HepG2 (cell line): Measurements from ENCODE around the gene C11orf71. TPM values are rescaled to one million over a fixed set of nuclear protein-coding genes. Genes with fewer than 3 reads are reported as not detected.

ENCODE experiments used
- AKAP8 ChIP-seq: sonication (generic); formaldehyde crosslinking; IDR thresholded peaks from 2 replicates; pipeline ENCODE4 v1.5.1; 2020; ENCODE audit warnings: mild to moderate bottlenecking, missing genetic modification reagents
- ATF4 ChIP-seq, 2 experiments: fragments of 450-650 bp in 1 of 2; sonication (generic) in 1 of 2; formaldehyde crosslinking; IDR thresholded peaks; 2 replicates each; pipeline versions ENCODE4 v1.5.0 to v1.8.0; 2020 to 2022; ENCODE audit warnings: mild to moderate bottlenecking in 1 of 2, missing genetic modification reagents in 1 of 2
- CBX1 ChIP-seq: IDR thresholded peaks from one replicate; pipeline ENCODE4 v1.6.1; 2016; ENCODE audit warnings: antibody characterized with exemption, low read depth
- CEBPB ChIP-seq: IDR thresholded peaks from 2 replicates; pipeline ENCODE4 v1.6.1; 2011; ENCODE audit warnings: low read depth, low read length, improper control_type of control experiment, borderline replicate concordance
- CENPT ChIP-seq: sonication (generic); formaldehyde crosslinking; IDR thresholded peaks from 2 replicates; pipeline ENCODE4 v1.8.0; 2022; ENCODE audit warnings: low read depth, mild to moderate bottlenecking, moderate library complexity, missing genetic modification reagents
- CHCHD3 ChIP-seq: sonication (generic); formaldehyde crosslinking; IDR thresholded peaks from 2 replicates; pipeline ENCODE4 v1.8.0; 2022; ENCODE audit warnings: mild to moderate bottlenecking, missing genetic modification reagents, moderate library complexity
- ELF1 ChIP-seq: sonication (generic); formaldehyde crosslinking; IDR thresholded peaks from 2 replicates; pipeline ENCODE4 v1.4.0; 2020; ENCODE audit warnings: missing genetic modification reagents
- LRRFIP1 ChIP-seq: sonication (generic); formaldehyde crosslinking; conservative IDR thresholded peaks from 2 replicates; pipeline ENCODE4 v1.4.0; 2020; ENCODE audit warnings: missing genetic modification reagents
- MAFG ChIP-seq: sonication (generic); formaldehyde crosslinking; IDR thresholded peaks from 2 replicates; pipeline ENCODE4 v1.5.1; 2020; ENCODE audit warnings: mild to moderate bottlenecking, missing genetic modification reagents
- PCBP1 ChIP-seq: fragments of 200-400 bp; formaldehyde crosslinking; IDR thresholded peaks from 2 replicates; pipeline ENCODE4 v1.6.1; 2017; ENCODE audit warnings: mild to moderate bottlenecking, low read depth, low read length, borderline replicate concordance
- PLRG1 ChIP-seq: fragments of 450-650 bp; conservative IDR thresholded peaks from 2 replicates; pipeline ENCODE4 v1.6.1; 2016
- POGZ ChIP-seq: sonication (generic); formaldehyde crosslinking; IDR thresholded peaks from 2 replicates; pipeline ENCODE4 v1.4.0; 2020; ENCODE audit warnings: mild to moderate bottlenecking, missing genetic modification reagents
- RBAK ChIP-seq: sonication (generic); formaldehyde crosslinking; IDR thresholded peaks from 2 replicates; pipeline ENCODE4 v1.5.1; 2020; ENCODE audit warnings: mild to moderate bottlenecking, missing genetic modification reagents
- XRCC5 ChIP-seq: fragments of 200-400 bp; formaldehyde crosslinking; optimal IDR thresholded peaks from 2 replicates; pipeline ENCODE3; 2017; ENCODE audit warnings: mild to moderate bottlenecking, low read length
- ZFAT ChIP-seq: sonication (generic); formaldehyde crosslinking; conservative IDR thresholded peaks from 2 replicates; pipeline ENCODE4 v1.8.1; 2023; ENCODE audit warnings: missing genetic modification reagents, inconsistent platforms
- ZNF354B ChIP-seq: sonication (generic); formaldehyde crosslinking; IDR thresholded peaks from 2 replicates; pipeline ENCODE4 v1.8.0; 2022; ENCODE audit warnings: mild to moderate bottlenecking, missing genetic modification reagents
- ZNF547 ChIP-seq: sonication (generic); formaldehyde crosslinking; IDR thresholded peaks from 2 replicates; pipeline ENCODE4 v1.5.1; 2020; ENCODE audit warnings: mild to moderate bottlenecking, missing genetic modification reagents
- ZNF576 ChIP-seq: sonication (generic); formaldehyde crosslinking; IDR thresholded peaks from 2 replicates; pipeline ENCODE4 v1.4.0; 2020; ENCODE audit warnings: mild to moderate bottlenecking, missing genetic modification reagents
- ZNF850 ChIP-seq: sonication (generic); formaldehyde crosslinking; conservative IDR thresholded peaks from 2 replicates; pipeline ENCODE4 v1.9.0; 2021; ENCODE audit warnings: mild to moderate bottlenecking, missing genetic modification reagents
- polyA plus RNA-seq, 8 experiments: library from polyadenylated mRNA; depleted of rRNA in 3 of 8; stranded (reverse) in 7 of 8; unstranded in 1 of 8; fragments of >200 nt; fragmentation: Illumina TruSeq in 4 of 8; extraction: Trizol in 4 of 8; gene quantifications; 2 replicates each; pipeline versions ENCODE4 v1.2.1 to v1.2.3, GENCODE V29; 2011 to 2016; ENCODE audit warnings: low read depth in 4 of 8, missing spikeins in 1 of 8, mixed read lengths in 1 of 8; ENCODE audit not compliant: insufficient read depth in 1 of 8
- total RNA-seq, 5 experiments: library from RNA; depleted of rRNA; stranded (reverse); fragments of >200 nt; fragmentation: Illumina TruSeq; extraction: Trizol; gene quantifications; 2 replicates each; pipeline ENCODE4 v1.2.3, GENCODE V29; 2016; ENCODE audit warnings: low read depth in 1 of 5
- TF ChIP-seq, protein P1 (sequence below), 2 experiments: sonication (generic) in 1 of 2; formaldehyde crosslinking in 1 of 2; IDR thresholded peaks; 2 replicates each; pipeline versions ENCODE4 v1.5.1 to v1.6.1; 2011 to 2020; ENCODE audit warnings: borderline replicate concordance in 1 of 2, low read depth in 1 of 2, low read length in 1 of 2, mild to moderate bottlenecking in 1 of 2, missing genetic modification reagents in 1 of 2, moderate library complexity in 1 of 2
- TF ChIP-seq, protein P2 (sequence below): sonication (generic); formaldehyde crosslinking; IDR thresholded peaks from 2 replicates; pipeline ENCODE4 v1.5.0; 2020; ENCODE audit warnings: mild to moderate bottlenecking, missing genetic modification reagents

The C11orf71 gene
- total and polyA plus RNA-seq, 2 of the 13 experiments (the other 11 are each of a cell fraction or from before 2014, with no cell fraction given) = 7.1 to 7.8 TPM

- TF ChIP-seq, protein P1, sequence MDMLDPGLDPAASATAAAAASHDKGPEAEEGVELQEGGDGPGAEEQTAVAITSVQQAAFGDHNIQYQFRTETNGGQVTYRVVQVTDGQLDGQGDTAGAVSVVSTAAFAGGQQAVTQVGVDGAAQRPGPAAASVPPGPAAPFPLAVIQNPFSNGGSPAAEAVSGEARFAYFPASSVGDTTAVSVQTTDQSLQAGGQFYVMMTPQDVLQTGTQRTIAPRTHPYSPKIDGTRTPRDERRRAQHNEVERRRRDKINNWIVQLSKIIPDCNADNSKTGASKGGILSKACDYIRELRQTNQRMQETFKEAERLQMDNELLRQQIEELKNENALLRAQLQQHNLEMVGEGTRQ (IDR thresholded peaks at IDR 0.05; ENCODE audit: low read depth, low read length) = no peak
- TF ChIP-seq, protein P1 (CRISPR knock-in tag; IDR thresholded peaks at IDR 0.05; ENCODE audit: borderline replicate concordance) = no peak
- TF ChIP-seq POGZ (no peak), CEBPB (peak; percentile 54; the same call in 1 of the 2 replicates), PLRG1 (no peak), XRCC5 (no peak), ZNF354B (CRISPR knock-in tag) (no peak), CBX1 (peak; percentile 8), ELF1 (no peak), ZFAT (0 out of 2 replicates have a peak, but pooled peaks have one; percentile 17), RBAK (CRISPR knock-in tag) (no peak), LRRFIP1 (no peak), ATF4 (CRISPR knock-in tag; IDR thresholded peaks at IDR 0.05) (no peak), ZNF547 (CRISPR knock-in tag) (no peak), CENPT (CRISPR knock-in tag) (no peak), MAFG (CRISPR knock-in tag) (no peak), ZNF576 (CRISPR knock-in tag) (peak; percentile 89), CHCHD3 (CRISPR knock-in tag) (no peak), AKAP8 (no peak; the same call in 1 of the 2 replicates), PCBP1 (no peak), ZNF850 (no peak)
- TF ChIP-seq, protein P2, sequence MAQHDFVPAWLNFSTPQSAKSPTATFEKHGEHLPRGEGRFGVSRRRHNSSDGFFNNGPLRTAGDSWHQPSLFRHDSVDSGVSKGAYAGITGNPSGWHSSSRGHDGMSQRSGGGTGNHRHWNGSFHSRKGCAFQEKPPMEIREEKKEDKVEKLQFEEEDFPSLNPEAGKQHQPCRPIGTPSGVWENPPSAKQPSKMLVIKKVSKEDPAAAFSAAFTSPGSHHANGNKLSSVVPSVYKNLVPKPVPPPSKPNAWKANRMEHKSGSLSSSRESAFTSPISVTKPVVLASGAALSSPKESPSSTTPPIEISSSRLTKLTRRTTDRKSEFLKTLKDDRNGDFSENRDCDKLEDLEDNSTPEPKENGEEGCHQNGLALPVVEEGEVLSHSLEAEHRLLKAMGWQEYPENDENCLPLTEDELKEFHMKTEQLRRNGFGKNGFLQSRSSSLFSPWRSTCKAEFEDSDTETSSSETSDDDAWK (CRISPR knock-in tag) = no peak
Observed at GRCh38 chr11:114399490-114400215, 658 bp downstream of the C11orf71 start (continued).
